Measurements from ENCODE around the gene RUSC2. TPM values are rescaled to one million over a fixed set of nuclear protein-coding genes. Genes with fewer than 3 reads are reported as not detected.
A peak's percentile ranks its signal among the peaks of the same experiment; 100 is the strongest.

RUSC2 gene
- total and polyA plus RNA-seq, 3 donors from 2014 or later = 28.7 to 78.1 (median 32.3) TPM

DNA sequence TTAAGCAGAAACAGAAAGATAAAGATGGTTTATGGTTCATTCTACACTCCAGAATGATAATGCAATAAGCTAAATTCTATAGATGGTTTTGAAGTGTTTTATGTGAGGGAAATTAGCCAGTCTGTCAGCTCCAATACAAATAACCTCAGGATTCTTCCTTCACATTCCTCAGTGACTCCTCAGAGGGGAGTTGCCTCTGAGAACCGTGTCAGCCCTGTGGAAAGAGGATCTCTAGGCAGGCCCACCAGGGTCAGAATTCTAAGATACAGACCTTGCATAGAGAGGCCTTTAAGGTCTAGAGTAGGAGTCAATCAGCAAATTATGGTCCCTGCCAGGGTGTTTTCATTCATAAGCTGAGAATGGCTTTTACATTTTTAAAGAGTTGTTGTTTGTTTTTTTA is 26.6 kb downstream of the RUSC2 start:
- no peak for TF ChIP-seq POLR2A (IDR thresholded peaks at IDR 0.05)
- TF ChIP-seq, protein P1, sequence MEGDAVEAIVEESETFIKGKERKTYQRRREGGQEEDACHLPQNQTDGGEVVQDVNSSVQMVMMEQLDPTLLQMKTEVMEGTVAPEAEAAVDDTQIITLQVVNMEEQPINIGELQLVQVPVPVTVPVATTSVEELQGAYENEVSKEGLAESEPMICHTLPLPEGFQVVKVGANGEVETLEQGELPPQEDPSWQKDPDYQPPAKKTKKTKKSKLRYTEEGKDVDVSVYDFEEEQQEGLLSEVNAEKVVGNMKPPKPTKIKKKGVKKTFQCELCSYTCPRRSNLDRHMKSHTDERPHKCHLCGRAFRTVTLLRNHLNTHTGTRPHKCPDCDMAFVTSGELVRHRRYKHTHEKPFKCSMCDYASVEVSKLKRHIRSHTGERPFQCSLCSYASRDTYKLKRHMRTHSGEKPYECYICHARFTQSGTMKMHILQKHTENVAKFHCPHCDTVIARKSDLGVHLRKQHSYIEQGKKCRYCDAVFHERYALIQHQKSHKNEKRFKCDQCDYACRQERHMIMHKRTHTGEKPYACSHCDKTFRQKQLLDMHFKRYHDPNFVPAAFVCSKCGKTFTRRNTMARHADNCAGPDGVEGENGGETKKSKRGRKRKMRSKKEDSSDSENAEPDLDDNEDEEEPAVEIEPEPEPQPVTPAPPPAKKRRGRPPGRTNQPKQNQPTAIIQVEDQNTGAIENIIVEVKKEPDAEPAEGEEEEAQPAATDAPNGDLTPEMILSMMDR (IDR thresholded peaks at IDR 0.05) = no peak
- DNase-seq = no peak
- Histone ChIP-seq H3K4me1 (peaks cover 43% of the 10 kb centered on the region), H3K27ac (peak overlapping the region in 1 of 2 donors; percentile 87), H3K4me3 (no peak overlapping the region), H3K27me3 (no peaks in the 10 kb centered on the region), H3K9me3 (no peaks in the 10 kb centered on the region), H3K36me3 (ENCODE audit: low read depth, missing control alignments) (no peaks in the 10 kb centered on the region)
- intact Hi-C loops (cut with DNase I; ENCODE audit: low total_unique reads) = no loop called here
- 15 to 35% methylated on average over 1 of the region's 1 CpG for WGBS, 2 donors

DNA sequence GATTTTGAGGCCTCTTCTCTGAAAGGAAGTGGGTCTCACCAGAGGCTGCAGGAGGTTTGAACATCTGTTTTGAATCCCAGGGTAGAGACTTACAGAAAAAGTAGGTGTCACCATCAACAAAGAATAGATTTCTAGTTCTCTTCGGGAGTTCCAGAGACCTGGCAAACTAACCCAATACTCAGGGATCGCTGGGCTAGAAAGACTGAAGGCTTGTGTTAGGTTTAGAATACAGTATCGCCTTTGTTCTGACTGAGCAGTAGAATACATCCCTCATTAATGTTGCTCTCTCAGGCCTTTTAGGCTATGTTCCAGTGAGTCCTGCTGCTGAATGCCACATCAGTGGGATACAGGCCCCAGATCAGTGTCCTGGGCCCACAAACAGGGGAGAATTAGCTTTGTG is 27.2 kb downstream of the RUSC2 start:
- 46 to 51% methylated on average over 3 of the region's 3 CpGs for WGBS, 2 donors
- no peak overlapping the region for H3K4me3 ChIP-seq
- TF ChIP-seq, protein P1 (IDR thresholded peaks at IDR 0.05) = no peak
- no peak for TF ChIP-seq POLR2A (IDR thresholded peaks at IDR 0.05)
- H3K9me3 ChIP-seq = no peaks in the 10 kb centered on the region
- intact Hi-C loops (cut with DNase I; ENCODE audit: low total_unique reads) = no loop called here
- H3K4me1 ChIP-seq = peaks cover 43% of the 10 kb centered on the region
- no peaks in the 10 kb centered on the region for H3K36me3 ChIP-seq (ENCODE audit: low read depth, missing control alignments)
- peak overlapping the region; percentile 72 to 87 for H3K27ac ChIP-seq
- H3K27me3 ChIP-seq = no peaks in the 10 kb centered on the region
- peak; percentile 30 for DNase-seq

DNA sequence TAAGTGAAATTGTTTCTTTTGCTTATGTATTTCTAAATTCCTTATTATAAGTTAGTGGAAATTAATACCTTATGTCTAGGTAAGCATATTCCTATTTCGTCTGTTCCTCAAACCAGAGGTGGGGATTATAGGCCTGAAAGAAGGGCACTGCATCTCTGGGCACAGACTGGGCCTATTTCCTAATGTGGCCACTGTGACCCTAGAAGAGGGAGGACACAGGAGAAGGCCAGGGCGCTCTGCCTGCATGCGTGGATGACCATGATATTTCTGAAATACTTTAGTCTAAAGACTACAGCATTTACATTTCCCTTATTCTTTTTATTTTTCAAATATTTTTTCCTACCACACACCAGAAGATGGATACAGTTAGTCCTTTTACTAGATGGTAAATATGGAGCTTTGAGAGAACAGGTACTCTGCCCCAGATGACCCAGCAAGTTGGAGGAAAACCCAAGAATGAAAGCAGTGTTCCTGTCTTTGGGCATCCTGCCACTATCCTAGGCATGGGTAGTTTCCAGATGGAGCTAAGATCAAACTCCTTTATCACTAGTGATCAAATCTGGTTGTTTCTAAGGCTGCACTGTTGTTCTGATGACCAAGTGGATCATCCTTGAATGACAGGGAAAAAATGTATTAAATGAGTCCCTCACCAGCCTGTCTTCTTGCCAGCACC is 27.8 kb downstream of the RUSC2 start:
- Histone ChIP-seq H3K27ac (peak overlapping the region; percentile 72 to 87), H3K4me3 (no peak overlapping the region), H3K4me1 (peaks cover 43% of the 10 kb centered on the region), H3K27me3 (no peaks in the 10 kb centered on the region), H3K9me3 (no peaks in the 10 kb centered on the region), H3K36me3 (ENCODE audit: low read depth, missing control alignments) (no peaks in the 10 kb centered on the region)
- TF ChIP-seq, protein P1 (IDR thresholded peaks at IDR 0.05) = no peak
- TF ChIP-seq POLR2A (IDR thresholded peaks at IDR 0.05) = no peak
- DNase-seq = no peak
- intact Hi-C loops (cut with DNase I; ENCODE audit: low total_unique reads) = no loop called here
- WGBS, 2 donors = 74 to 81% methylated on average over 3 of the region's 3 CpGs

DNA sequence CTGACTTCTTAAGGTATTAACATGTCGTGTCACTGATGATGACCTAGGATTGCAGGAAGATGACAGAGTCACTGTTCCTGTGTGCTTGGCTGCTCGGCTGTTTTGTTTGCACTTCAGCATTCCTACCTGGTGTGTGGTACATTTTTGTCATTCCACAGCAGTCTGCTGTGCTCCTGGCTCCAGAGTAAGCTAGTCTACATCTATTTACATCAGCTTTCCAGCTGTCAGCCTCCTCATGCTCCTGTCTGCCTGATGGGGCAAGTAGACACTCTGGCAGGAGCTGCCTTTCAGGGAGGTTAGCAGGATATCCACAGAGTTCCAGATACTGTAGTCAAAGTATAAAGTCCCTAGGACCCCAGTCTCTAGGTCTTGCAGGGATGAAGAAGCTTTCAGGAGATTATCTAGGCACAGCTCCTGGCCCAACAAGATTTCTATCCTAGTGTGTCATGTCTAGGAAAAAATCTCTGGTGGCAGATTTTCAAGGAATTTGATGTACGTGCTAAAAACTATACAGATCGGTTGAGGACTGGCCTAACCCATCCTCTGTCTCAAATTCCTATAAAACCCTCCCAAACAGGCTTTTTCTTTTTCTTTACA is 28.4 kb downstream of the RUSC2 start:
- Histone ChIP-seq H3K9me3 (no peaks in the 10 kb centered on the region), H3K27ac (peak overlapping the region; percentile 72 to 87), H3K4me1 (peaks cover 43% of the 10 kb centered on the region), H3K4me3 (no peak overlapping the region), H3K27me3 (no peaks in the 10 kb centered on the region), H3K36me3 (ENCODE audit: low read depth, missing control alignments) (no peaks in the 10 kb centered on the region)
- intact Hi-C loops (cut with DNase I; ENCODE audit: low total_unique reads) = no loop called here
- no peak for DNase-seq
- TF ChIP-seq, protein P1 (IDR thresholded peaks at IDR 0.05) = no peak
- TF ChIP-seq POLR2A (IDR thresholded peaks at IDR 0.05) = no peak
- 31 to 52% methylated on average over 4 of the region's 4 CpGs for WGBS, 2 donors

Data from testis (tissue), 3 donors.